ENCODE measurements around the gene MEN1.

Gene MEN1

GRCh38 chr11:64836448-64837072 lies 26.2 kb upstream of the MEN1 start:
- no peaks in the 10 kb centered on the region for H4K20me1 ChIP-seq (ENCODE audit: insufficient read depth, low read length)
- no peak overlapping the region for H2AFZ ChIP-seq (ENCODE audit: low read length)
- H3K79me2 ChIP-seq (ENCODE audit: insufficient read depth, low read length): no peaks in the 10 kb centered on the region
- H3K4me3 ChIP-seq (ENCODE audit: low read depth, low read length, poor library complexity, severe bottlenecking): no peak overlapping the region
- no peak overlapping the region for H3K9ac ChIP-seq (ENCODE audit: low read length)
- H3K9me3 ChIP-seq (ENCODE audit: low read length): no peaks in the 10 kb centered on the region
- TF ChIP-seq EZH2 (IDR thresholded peaks at IDR 0.05; ENCODE audit: borderline replicate concordance, low read length): no peak
- TF ChIP-seq CTCF (IDR thresholded peaks at IDR 0.05; ENCODE audit: low read length): no peak
- no peak overlapping the region for H3K27ac ChIP-seq (ENCODE audit: low read depth, low read length, poor library complexity, severe bottlenecking)
- no peaks in the 10 kb centered on the region for H3K27me3 ChIP-seq (ENCODE audit: insufficient read depth, low read length)
- H3F3A ChIP-seq (ENCODE audit: insufficient read depth, low read length): no peaks in the 10 kb centered on the region
- no peaks in the 10 kb centered on the region for H3K9me2 ChIP-seq (ENCODE audit: low read depth, low read length)
- no peak overlapping the region for H3K4me2 ChIP-seq (ENCODE audit: low read length)
- H3K36me3 ChIP-seq (ENCODE audit: insufficient read depth, low read length): peaks cover 48% of the 10 kb centered on the region
- H3K4me1 ChIP-seq (ENCODE audit: insufficient read depth, low read length, severe bottlenecking): no peaks in the 10 kb centered on the region

- no peak overlapping the region for H3K9ac ChIP-seq (ENCODE audit: low read length)
- H3K4me1 ChIP-seq (ENCODE audit: insufficient read depth, low read length, severe bottlenecking): no peaks in the 10 kb centered on the region
- H3K9me3 ChIP-seq (ENCODE audit: low read length): no peaks in the 10 kb centered on the region
- H2AFZ ChIP-seq (ENCODE audit: low read length): no peak overlapping the region
- H3K4me2 ChIP-seq (ENCODE audit: low read length): no peak overlapping the region
- H3K79me2 ChIP-seq (ENCODE audit: insufficient read depth, low read length): no peaks in the 10 kb centered on the region
- no peak for TF ChIP-seq EZH2 (IDR thresholded peaks at IDR 0.05; ENCODE audit: borderline replicate concordance, low read length)
- no peak for TF ChIP-seq CTCF (IDR thresholded peaks at IDR 0.05; ENCODE audit: low read length)
- H4K20me1 ChIP-seq (ENCODE audit: insufficient read depth, low read length): no peaks in the 10 kb centered on the region
- H3F3A ChIP-seq (ENCODE audit: insufficient read depth, low read length): no peaks in the 10 kb centered on the region
- H3K4me3 ChIP-seq (ENCODE audit: low read depth, low read length, poor library complexity, severe bottlenecking): no peak overlapping the region
- peaks cover 53% of the 10 kb centered on the region for H3K36me3 ChIP-seq (ENCODE audit: insufficient read depth, low read length)
- no peaks in the 10 kb centered on the region for H3K27me3 ChIP-seq (ENCODE audit: insufficient read depth, low read length)
- H3K27ac ChIP-seq (ENCODE audit: low read depth, low read length, poor library complexity, severe bottlenecking): no peak overlapping the region
- H3K9me2 ChIP-seq (ENCODE audit: low read depth, low read length): no peaks in the 10 kb centered on the region
These were observed 25.5 kb upstream of the MEN1 start for GRCh38 chr11:64835616-64836447.

GRCh38 chr11:64834723-64835615 lies 24.6 kb upstream of the MEN1 start:
- no peak overlapping the region for H3K27ac ChIP-seq (ENCODE audit: low read depth, low read length, poor library complexity, severe bottlenecking)
- H3K36me3 ChIP-seq (ENCODE audit: insufficient read depth, low read length): peaks cover 55% of the 10 kb centered on the region
- TF ChIP-seq EZH2 (IDR thresholded peaks at IDR 0.05; ENCODE audit: borderline replicate concordance, low read length) (no peak), CTCF (IDR thresholded peaks at IDR 0.05; ENCODE audit: low read length) (no peak)

More at GRCh38 chr11:64834723-64835615, 24.6 kb upstream of the MEN1 start:
- Histone ChIP-seq H3K79me2 (ENCODE audit: insufficient read depth, low read length) (no peaks in the 10 kb centered on the region), H4K20me1 (ENCODE audit: insufficient read depth, low read length) (no peaks in the 10 kb centered on the region), H3K4me1 (ENCODE audit: insufficient read depth, low read length, severe bottlenecking) (no peaks in the 10 kb centered on the region), H3K4me3 (ENCODE audit: low read depth, low read length, poor library complexity, severe bottlenecking) (no peak overlapping the region), H2AFZ (ENCODE audit: low read length) (no peak overlapping the region), H3K27me3 (ENCODE audit: insufficient read depth, low read length) (no peaks in the 10 kb centered on the region), H3K9me3 (ENCODE audit: low read length) (no peaks in the 10 kb centered on the region), H3K4me2 (ENCODE audit: low read length) (no peak overlapping the region), H3K9me2 (ENCODE audit: low read depth, low read length) (no peaks in the 10 kb centered on the region), H3K9ac (ENCODE audit: low read length) (no peak overlapping the region), H3F3A (ENCODE audit: insufficient read depth, low read length) (no peaks in the 10 kb centered on the region)

Measured in OCI-LY1 (cell line).